K562 (cell line): ENCODE results near the gene MINDY4. TPM values are rescaled to one million over a fixed set of nuclear protein-coding genes. Genes with fewer than 3 reads are reported as not detected.

Experiments
- ATAC-seq: fragments of 200-7000 bp; cut with Tn5 transposase; 3 replicates; pipeline ENCODE4 v1.9.1; 2020; ENCODE audit warnings: moderate library complexity
- BruUV-seq: library from RNA; stranded (reverse); fragments of 400-500 nt; replicated peaks from 2 replicates; lab custom pipeline; 2021; lab: Mats Ljungman, UMichigan
- CTCF ChIA-PET: fragments of 300-600 bp; formaldehyde crosslinking; extraction: SDS; loops from one replicate; lab custom pipeline; 2021; ENCODE audit warnings: low intra/inter-chr PET ratio; lab: Yijun Ruan, JAX
- POLR2A ChIA-PET: fragments of 300-600, 350-650 bp; sonication (Branson Sonifier 250); formaldehyde crosslinking; extraction: SDS; loops from one replicate; lab custom pipeline; 2021; ENCODE audit warnings: antibody characterized with exemption, inconsistent platforms; lab: Yijun Ruan, JAX
- DNase-seq, 4 experiments: peaks; one replicate each; pipeline versions ENCODE4 v3.0.0 to v3.0.0-alpha.2; 2011 to 2018; ENCODE audit warnings: low spot score in 3 of 4, mixed read lengths in 3 of 4; ENCODE audit errors: extremely low read depth in 1 of 4
- FAIRE-seq: peaks from 2 replicates; lab custom pipeline; 2011; peaks lifted over from hg19 to GRCh38; lab: Jason Lieb, UNC
- H2AFZ ChIP-seq: 2 replicates; pipeline ENCODE4 v1.6.0; 2011; ENCODE audit warnings: low read depth, low read length, control low read depth, inconsistent platforms
- H3K27ac ChIP-seq: fragments of 200-600 bp; 3 replicates; pipeline ENCODE4 v1.8.0; 2011; ENCODE audit warnings: low read depth, mild to moderate bottlenecking, control low read depth, inconsistent platforms, low read length, moderate library complexity, mixed read lengths; ENCODE audit errors: extremely low read depth
- H3K27me3 ChIP-seq, 2 experiments: fragments of 300-600 bp in 1 of 2; 2 replicates in 1 of 2; 3 replicates in 1 of 2; pipeline versions ENCODE4 v1.6.0 to v1.8.0; 2011; ENCODE audit warnings: inconsistent platforms in 2 of 2, low read length in 2 of 2, mild to moderate bottlenecking in 1 of 2, mixed read lengths in 1 of 2, moderate library complexity in 1 of 2; ENCODE audit not compliant: control insufficient read depth in 2 of 2, insufficient read depth in 2 of 2
- H3K36me3 ChIP-seq: fragments of 300-600 bp; 3 replicates; pipeline ENCODE4 v1.8.0; 2011; ENCODE audit warnings: mild to moderate bottlenecking, low read length, inconsistent platforms; ENCODE audit not compliant: control insufficient read depth, insufficient read depth
- H3K4me1 ChIP-seq, 2 experiments: fragments of 200-600 bp in 1 of 2; replicated peaks in 1 of 2; 2 replicates in 1 of 2; 3 replicates in 1 of 2; pipeline versions ENCODE4 v1.5.1 to v1.8.0; 2011; ENCODE audit warnings: inconsistent platforms in 2 of 2, low read length in 2 of 2, mild to moderate bottlenecking in 1 of 2, mixed read lengths in 1 of 2, moderate library complexity in 1 of 2; ENCODE audit not compliant: control insufficient read depth in 2 of 2, insufficient read depth in 2 of 2
- H3K4me2 ChIP-seq: 2 replicates; pipeline ENCODE4 v1.6.1; 2011; ENCODE audit warnings: low read length, control low read depth, inconsistent platforms, mixed read lengths; ENCODE audit not compliant: insufficient read depth
- H3K4me3 ChIP-seq: fragments of 200-600 bp; sonication (generic), shearing (Covaris generic); 2 replicates; pipeline ENCODE4 v1.5.1; 2016; ENCODE audit warnings: control low read depth, inconsistent platforms
- H3K79me2 ChIP-seq: fragments of 200-600 bp; 3 replicates; pipeline ENCODE4 v1.8.0; 2011; ENCODE audit warnings: low read length, inconsistent platforms; ENCODE audit not compliant: control insufficient read depth, insufficient read depth
- H3K9ac ChIP-seq, 2 experiments: 2 replicates each; pipeline versions ENCODE4 v1.6.0 to v1.6.1; 2011; ENCODE audit warnings: low read depth in 2 of 2, low read length in 2 of 2, control low read depth in 1 of 2, inconsistent platforms in 1 of 2, mild to moderate bottlenecking in 1 of 2, mixed read lengths in 1 of 2; ENCODE audit not compliant: insufficient read depth in 1 of 2
- H3K9me1 ChIP-seq: one replicate; pipeline ENCODE4 v1.6.0; 2011; ENCODE audit warnings: inconsistent platforms, mild to moderate bottlenecking, low read length, moderate library complexity; ENCODE audit not compliant: control insufficient read depth, insufficient read depth
- H3K9me3 ChIP-seq: replicated peaks from 2 replicates; pipeline ENCODE4 v1.5.1; 2011; ENCODE audit warnings: low read depth, low read length, inconsistent platforms; ENCODE audit not compliant: control insufficient read depth, insufficient read depth
- H4K20me1 ChIP-seq: replicated peaks from 2 replicates; pipeline ENCODE4 v1.6.1; 2011; ENCODE audit warnings: low read length, inconsistent platforms, mixed read lengths; ENCODE audit not compliant: control insufficient read depth, insufficient read depth
- CREBBP ChIP-seq: IDR thresholded peaks from one replicate; pipeline ENCODE4 v1.6.1; 2012; ENCODE audit warnings: low read depth, mild to moderate bottlenecking, control low read depth, inconsistent platforms, low read length
- DMBX1 ChIP-seq: fragments of 250-450 bp; sonication (Bioruptor Pico); IDR thresholded peaks from 2 replicates; pipeline ENCODE4 v1.8.0; 2022; ENCODE audit warnings: inconsistent platforms, mild to moderate bottlenecking, moderate library complexity, borderline replicate concordance
- ELF4 ChIP-seq: fragments of 450-650 bp; formaldehyde crosslinking; IDR thresholded peaks from 2 replicates; pipeline ENCODE4 v1.4.0; 2022; ENCODE audit warnings: missing genetic modification characterization
- GTF2A2 ChIP-seq: IDR thresholded peaks from 2 replicates; pipeline ENCODE4 v1.6.1; 2016; ENCODE audit warnings: mild to moderate bottlenecking, missing genetic modification characterization, missing compliant biosample characterization
- HBP1 ChIP-seq: fragments of 450-650 bp; formaldehyde crosslinking; IDR thresholded peaks from 2 replicates; pipeline ENCODE4 v1.4.0; 2022; ENCODE audit warnings: missing genetic modification characterization
- HDGF ChIP-seq: fragments of 450-650 bp; IDR thresholded peaks from 2 replicates; pipeline ENCODE4 v1.6.1; 2016
- HLTF ChIP-seq: fragments of 450-650 bp; IDR thresholded peaks from 2 replicates; pipeline ENCODE4 v1.6.1; 2016
- LARP7 ChIP-seq: fragments of 450-650 bp; IDR thresholded peaks from 2 replicates; pipeline ENCODE4 v1.6.1; 2016
- MEF2D ChIP-seq: conservative IDR thresholded peaks from 2 replicates; pipeline ENCODE4 v1.6.1; 2016; ENCODE audit warnings: low read depth, missing genetic modification characterization, missing compliant biosample characterization
- NFRKB ChIP-seq: fragments of 450-650 bp; IDR thresholded peaks from 2 replicates; pipeline ENCODE4 v1.6.1; 2016; ENCODE audit warnings: low read depth
- OTX1 ChIP-seq: fragments of 450-650 bp; formaldehyde crosslinking; IDR thresholded peaks from 2 replicates; pipeline ENCODE4 v1.4.0; 2022; ENCODE audit warnings: mild to moderate bottlenecking
- SMARCA5 ChIP-seq: fragments of 450-650 bp; IDR thresholded peaks from 2 replicates; pipeline ENCODE4 v1.6.1; 2016
- SMARCE1 ChIP-seq: fragments of 450-650 bp; IDR thresholded peaks from 2 replicates; pipeline ENCODE4 v1.7.1; 2016; ENCODE audit warnings: mild to moderate bottlenecking
- ZNF316 ChIP-seq: fragments of 450-650 bp; IDR thresholded peaks from 2 replicates; pipeline ENCODE4 v1.6.1; 2016
- WGBS: fragments of 100-300 bp; shearing (Covaris generic); methylation state at CpG from one replicate; pipeline ENCODE4 v1.1.6; 2016; ENCODE audit warnings: low coverage, mixed read lengths; ENCODE audit not compliant: insufficient coverage; ENCODE audit errors: missing lambda C conversion rate; 5-methylcytosine and 5-hydroxymethylcytosine counted together
- in situ Hi-C: fragments of 300-500 bp; cut with MboI; formaldehyde crosslinking; loops from 4 replicates; pipeline ENCODE4 v1.15.0; 2018; ENCODE audit warnings: inconsistent platforms, mixed read lengths
- intact Hi-C: fragments of 100-400 bp; cut with micrococcal nuclease; formaldehyde crosslinking; loops from 2 replicates; pipeline ENCODE4 v1.14.2; 2022
- polyA plus RNA-seq, 8 experiments: library from polyadenylated mRNA; depleted of rRNA in 4 of 8; stranded (reverse) in 5 of 8; unstranded in 3 of 8; fragments of >200 nt; fragmentation: Nextera tagmentation in 2 of 8; fragmentation: Illumina TruSeq in 1 of 8; extraction: Ambion mirVana in 2 of 8; extraction: Trizol in 1 of 8; gene quantifications; 2 replicates each; pipeline versions ENCODE4 v1.2.1 to v1.2.3, GENCODE V29; 2011 to 2014; ENCODE audit warnings: inconsistent platforms in 1 of 8, missing spikeins in 1 of 8
- total RNA-seq, 7 experiments: library from RNA; depleted of rRNA in 6 of 7; stranded (reverse); fragments of >200 nt in 6 of 7; fragmentation: Illumina TruSeq in 2 of 7; extraction: Trizol in 2 of 7; gene quantifications; 2 replicates each; pipeline versions ENCODE4 v1.2.1 to v1.2.3, GENCODE V29; 2011 to 2021; ENCODE audit warnings: low replicate concordance in 1 of 7

MINDY4 gene
- total and polyA plus RNA-seq, 9 of the 15 experiments (the other 6 are each of a cell fraction or from before 2014, with no cell fraction given) = 2.1 to 16.7 (median 11.0) TPM

- Histone ChIP-seq H2AFZ (peak overlapping the region; percentile 63; the same call in 1 of the 2 replicates), H3K4me2 (peak overlapping the region; percentile 10; the same call in 1 of the 2 replicates), H4K20me1 (no peaks in the 10 kb centered on the region), H3K9ac (peak overlapping the region in 1 of 2 experiments; percentile 73; a peak in 2 of 4 replicates), H3K79me2 (no peaks in the 10 kb centered on the region; the same call in 2 of the 3 replicates), H3K4me3 (no peak overlapping the region), H3K9me1 (no peaks in the 10 kb centered on the region), H3K9me3 (no peaks in the 10 kb centered on the region), H3K27me3 (no peaks in the 10 kb centered on the region), H3K4me1 (peaks cover 43 to 95% of the 10 kb centered on the region in 2 experiments), H3K27ac (no peak overlapping the region; the same call in 2 of the 3 replicates), H3K36me3 (no peaks in the 10 kb centered on the region)
- ChIA-PET CTCF (no interaction called here), POLR2A (interaction anchor here (0.6 to 1.1 kb wide), 3 partner anchors 14 to 588 kb away, joined by 3 to 6 read pairs (median 3); no protein-coding TSS in a partner anchor)
- BruUV-seq = no TSS peak
- intact Hi-C loops = no loop called here
- FAIRE-seq = no peak
- in situ Hi-C loops = no loop called here
- WGBS = 66% methylated on average over 7 of the region's 11 CpGs
- no peak for ATAC-seq
- no peak for DNase-seq
- TF ChIP-seq LARP7 (0 out of 2 replicates have a peak, but pooled peaks have one; percentile 30), HLTF (0 out of 2 replicates have a peak, but pooled peaks have one; percentile 22), SMARCE1 (0 out of 2 replicates have a peak, but pooled peaks have one; percentile 26), OTX1 (CRISPR knock-in tag) (0 out of 2 replicates have a peak, but pooled peaks have one; percentile 26), ELF4 (CRISPR knock-in tag) (0 out of 2 replicates have a peak, but pooled peaks have one; percentile 44), HDGF (peak; percentile 90; the same call in 1 of the 2 replicates), HBP1 (CRISPR knock-in tag) (0 out of 2 replicates have a peak, but pooled peaks have one; percentile 12), GTF2A2 (tag) (no peak), SMARCA5 (peak; percentile 51; the same call in 1 of the 2 replicates), DMBX1 (no peak), ZNF316 (peak; percentile 2; the same call in 1 of the 2 replicates), NFRKB (no peak), MEF2D (no peak), CREBBP (no peak)
Measured at GRCh38 chr7:30910411-30911073, 139.3 kb downstream of the MINDY4 start.
